Right kidney (tissue), 1 donor: ENCODE data around the gene PLPPR1.
"Not testable (repeated sequence)": the region's sequence is repeated elsewhere in the genome, so short reads cannot be mapped to it uniquely, and the experiment has no call there.

Experiments
- DNase-seq: peaks from one replicate; pipeline ENCODE4 v3.0.0-alpha.2; 2016

Gene PLPPR1

DNA sequence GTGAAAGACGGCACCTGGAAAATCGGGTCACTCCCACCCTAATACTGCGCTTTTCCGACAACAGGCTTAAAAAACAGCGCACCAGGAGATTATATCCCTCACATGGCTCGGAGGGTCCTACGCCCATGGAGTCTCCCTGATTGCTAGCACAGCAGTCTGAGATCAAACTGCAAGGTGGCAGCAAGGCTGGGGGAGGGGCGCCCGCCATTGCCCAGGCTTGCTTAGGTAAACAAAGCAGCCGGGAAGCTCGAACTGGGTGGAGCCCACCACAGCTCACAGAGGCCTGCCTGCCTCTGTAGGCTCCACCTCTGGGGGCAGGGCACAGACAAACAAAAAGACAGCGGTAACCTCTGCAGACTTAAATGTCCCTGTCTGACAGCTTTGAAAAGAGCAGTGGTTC, 262.5 kb downstream of the PLPPR1 start:
- DNase-seq = not testable (repeated sequence)

DNA sequence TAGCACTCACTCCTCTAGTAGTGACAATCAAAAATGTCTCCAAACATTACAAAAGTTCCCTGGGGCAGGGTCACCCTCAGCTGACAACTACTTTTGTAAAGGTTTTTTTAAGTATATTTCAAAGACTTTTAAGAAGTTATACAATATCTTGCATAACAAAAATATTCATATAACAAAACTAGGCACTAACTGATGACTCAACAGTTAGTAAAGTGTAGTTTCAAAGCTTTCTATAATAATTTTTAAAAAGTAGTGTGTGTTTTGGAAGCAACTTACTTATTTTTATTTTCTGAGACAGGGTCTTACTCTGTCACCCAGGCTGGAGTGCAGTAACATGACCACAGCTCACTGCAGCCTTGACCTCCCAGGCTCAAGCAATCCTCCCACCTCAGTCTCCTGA, 271.4 kb downstream of the PLPPR1 start:
- no peak for DNase-seq

DNA sequence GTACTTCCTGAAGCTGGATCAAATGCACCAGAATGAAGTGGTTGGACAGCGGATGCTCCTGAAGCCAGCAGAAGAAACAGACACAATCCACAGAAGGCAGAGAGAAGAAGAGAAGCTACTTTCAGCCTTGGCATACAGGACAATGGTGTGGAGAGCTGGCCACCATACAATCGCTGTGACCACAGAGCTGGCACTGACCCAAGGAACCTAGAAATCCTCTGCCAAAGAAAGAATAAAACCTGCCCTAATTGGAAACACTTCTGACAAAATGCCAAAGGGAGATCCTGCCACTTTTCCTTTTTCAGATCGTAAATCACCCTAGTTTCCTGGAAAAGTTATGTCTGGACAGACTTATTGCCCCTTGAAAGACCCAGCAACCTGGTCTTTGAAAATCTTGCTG, 278.5 kb downstream of the PLPPR1 start:
- no peak for DNase-seq

DNA sequence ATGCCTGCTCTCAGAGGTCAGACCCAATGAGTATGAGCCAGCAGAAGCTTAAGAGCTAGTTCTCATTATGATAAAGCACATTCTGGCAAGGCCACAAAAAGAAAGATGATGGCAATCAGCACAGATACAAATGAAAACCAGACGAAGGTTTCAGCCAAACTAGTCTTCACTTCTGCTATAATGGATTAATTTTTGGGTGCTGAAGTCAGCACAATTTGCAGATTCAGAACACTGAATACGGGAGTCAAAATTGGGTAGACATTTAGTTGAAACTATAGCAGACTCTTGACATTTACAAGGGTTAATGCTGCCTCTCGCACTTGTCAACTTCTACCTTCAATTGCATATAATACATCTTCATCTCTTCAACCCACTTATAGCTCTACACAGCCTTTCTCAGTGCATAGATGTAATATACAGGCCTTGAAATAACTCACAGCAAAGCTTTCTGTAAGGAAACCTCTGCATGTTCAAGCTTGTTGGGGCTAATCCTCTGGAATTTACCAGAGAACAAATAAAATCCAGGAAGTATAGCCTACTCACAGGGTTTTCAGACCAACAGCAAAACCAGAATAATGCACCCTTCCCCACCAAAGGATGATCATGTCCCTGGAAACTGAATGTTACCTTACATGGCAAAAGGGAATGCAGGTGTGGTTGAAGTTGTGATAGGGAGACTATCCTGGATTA, 279.1 kb downstream of the PLPPR1 start:
- DNase-seq = no peak

DNA sequence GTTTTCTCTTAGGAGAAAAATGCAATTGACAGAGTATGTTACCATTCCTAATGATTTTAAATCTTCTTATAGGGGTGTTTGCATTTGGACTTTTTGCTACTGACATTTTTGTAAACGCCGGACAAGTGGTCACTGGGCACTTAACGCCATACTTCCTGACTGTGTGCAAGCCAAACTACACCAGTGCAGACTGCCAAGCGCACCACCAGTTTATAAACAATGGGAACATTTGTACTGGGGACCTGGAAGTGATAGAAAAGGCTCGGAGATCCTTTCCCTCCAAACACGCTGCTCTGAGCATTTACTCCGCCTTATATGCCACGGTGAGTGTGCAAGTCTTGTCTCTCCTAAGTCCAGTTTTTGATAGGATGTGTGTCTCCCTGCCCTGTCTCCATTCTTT, 280.6 kb downstream of the PLPPR1 start:
- DNase-seq = no peak

DNA sequence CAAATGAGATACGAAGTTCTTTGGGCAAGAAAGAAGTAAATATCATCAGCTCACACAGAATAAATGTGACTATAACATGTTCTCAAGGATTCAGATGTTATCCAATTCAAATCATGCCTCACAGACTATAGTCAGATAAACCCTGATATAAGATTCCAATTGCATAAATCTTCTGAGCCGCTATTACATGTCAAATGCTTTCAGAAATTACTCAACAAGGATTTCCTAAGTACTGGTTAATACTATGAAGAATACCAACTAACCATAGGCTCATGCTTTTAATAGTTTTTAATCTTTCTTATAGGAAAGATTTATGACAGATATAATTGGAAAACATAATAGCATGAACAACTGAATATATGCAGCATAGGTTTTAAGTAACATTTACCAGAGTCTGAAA, 282.7 kb downstream of the PLPPR1 start:
- no peak for DNase-seq

DNA sequence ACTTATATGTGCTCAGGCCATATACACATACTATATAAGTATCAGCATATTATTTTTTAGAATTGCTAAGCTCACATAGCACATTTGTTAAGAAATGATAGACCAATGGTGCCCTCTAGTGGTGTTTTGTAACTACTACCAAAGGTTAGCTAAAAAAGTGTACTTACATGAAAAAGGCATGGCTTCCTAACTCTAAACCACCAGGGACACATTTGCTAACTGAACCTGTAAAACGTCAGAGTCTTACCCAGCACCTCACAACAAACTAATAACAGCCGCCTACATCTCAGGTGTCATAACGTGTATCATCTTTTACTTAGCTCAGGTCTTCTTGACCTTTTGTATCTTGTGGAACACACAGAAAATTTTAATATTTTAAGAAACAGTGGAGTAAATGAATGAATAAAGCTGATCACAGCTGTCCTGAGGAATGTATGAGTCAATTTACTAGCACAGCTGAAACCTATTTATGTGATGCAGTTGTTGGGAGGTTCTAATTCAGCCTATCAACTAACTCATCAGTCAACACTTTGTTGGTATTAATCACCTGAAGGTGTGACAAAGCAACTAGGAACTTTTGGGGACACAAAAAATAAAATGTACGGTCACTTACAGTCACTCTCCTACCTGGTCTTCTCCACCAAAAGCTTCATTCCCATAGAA, 283.4 kb downstream of the PLPPR1 start:
- DNase-seq = no peak

DNA sequence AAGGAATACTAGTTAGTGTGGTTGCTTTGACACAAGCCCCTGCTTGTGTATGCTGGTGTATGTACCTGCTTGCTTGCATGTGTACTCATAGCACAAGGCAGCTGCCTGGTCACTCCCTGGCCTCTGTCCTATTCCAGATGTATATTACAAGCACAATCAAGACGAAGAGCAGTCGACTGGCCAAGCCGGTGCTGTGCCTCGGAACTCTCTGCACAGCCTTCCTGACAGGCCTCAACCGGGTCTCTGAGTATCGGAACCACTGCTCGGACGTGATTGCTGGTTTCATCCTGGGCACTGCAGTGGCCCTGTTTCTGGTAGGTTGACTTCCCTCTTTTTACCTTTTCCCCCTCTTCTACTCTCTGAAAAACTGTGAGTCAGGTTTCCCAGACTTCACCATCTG, 284.1 kb downstream of the PLPPR1 start:
- DNase-seq = no peak

DNA sequence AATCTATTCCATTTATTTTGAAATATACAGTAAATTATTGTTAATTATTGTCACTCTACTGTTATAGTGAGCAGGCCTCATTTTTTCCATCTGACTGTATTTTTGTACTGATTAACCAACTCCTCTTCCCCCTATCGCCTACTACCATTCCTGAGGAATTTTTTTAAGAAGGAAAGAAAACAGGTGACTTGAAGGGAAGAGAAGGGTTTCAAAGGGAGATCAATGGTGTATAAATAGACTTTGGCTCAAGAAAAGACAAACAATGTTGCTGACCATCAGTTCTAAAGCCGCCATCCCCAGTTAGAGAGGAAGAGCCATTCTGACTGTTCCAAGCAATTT, 286.6 kb downstream of the PLPPR1 start:
- DNase-seq = no peak

DNA sequence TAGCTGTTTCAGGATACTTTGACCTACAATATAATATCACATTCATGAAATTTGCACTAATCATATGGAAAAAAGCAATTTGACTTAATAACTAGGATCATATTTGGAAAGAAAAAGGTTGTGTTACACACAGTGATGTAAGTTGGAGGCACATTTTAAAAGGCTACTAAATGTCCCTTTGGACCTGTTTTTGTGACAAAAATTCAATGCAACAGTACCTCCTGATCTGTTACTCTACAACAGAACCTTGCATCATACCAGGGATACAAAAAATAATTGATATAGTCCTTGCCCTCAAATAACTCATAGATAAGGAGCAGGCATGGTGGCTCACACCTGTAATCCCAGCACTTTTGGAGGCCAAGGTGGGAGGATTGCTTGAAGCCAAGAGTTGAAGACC, 289.2 kb downstream of the PLPPR1 start:
- DNase-seq = no peak

DNA sequence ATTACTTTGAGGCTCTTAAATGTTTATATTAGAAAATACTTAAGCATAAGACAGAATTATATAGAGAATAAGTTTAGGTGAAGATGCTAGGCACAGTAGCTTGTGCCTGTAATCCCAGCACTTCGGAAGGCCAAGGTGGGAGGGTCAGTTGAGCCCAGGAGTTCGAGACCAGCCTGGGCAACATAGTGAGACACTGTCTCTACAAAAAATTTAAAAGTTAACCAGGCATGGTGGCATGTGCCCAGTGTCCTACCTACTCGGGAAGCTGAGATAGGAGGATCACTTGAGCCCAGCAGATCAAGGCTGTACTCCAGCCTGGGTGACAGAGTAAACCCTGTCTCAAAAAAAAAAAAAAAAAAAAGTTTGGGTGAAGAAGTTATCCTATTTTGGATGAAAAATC, 294.6 kb downstream of the PLPPR1 start:
- DNase-seq = no peak

DNA sequence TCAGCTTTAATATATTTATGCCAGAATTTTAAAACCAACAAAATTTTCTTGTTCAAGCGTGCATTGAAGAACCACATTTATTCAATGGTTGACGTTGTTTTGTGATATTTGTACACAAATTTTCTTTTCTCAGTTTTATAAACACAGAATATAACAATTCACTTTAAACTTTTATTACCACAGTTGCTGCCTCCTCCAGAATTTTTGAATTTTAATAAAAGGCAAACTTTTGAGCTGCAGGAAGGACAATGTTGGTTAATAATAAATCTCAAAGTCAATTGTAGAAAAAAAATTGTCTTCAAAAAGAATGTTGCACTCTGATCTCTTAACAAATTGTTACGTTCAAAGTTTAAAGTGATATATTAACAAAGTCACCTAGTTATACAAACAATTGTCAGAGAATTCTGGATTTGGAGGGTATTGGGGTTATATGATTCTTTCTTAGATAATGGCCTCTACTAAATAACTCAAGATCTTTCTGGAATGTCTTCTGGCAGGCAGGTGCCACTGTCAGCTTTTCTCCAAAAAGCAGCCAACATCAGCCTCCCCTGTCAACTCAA, 295.8 kb downstream of the PLPPR1 start:
- no peak for DNase-seq

DNA sequence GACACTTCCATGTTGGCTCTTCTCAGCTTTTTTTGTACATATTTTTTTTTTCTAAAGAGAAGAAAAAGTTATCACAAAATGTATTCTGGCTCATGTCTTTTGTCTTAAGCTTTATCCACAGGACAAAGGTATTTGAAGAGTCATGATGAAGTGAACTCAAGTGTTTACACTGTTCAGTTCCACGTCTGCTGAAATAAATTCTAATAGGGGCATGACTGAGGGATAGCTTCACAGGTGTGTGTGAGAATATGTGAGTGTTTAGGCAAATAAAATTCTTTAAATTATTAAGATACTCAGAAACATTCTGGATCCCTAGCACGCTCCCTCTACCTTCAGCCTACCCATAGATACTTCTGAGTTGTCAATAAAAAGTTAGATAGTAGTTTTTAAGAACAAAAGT, 296.5 kb downstream of the PLPPR1 start:
- no peak for DNase-seq

DNA sequence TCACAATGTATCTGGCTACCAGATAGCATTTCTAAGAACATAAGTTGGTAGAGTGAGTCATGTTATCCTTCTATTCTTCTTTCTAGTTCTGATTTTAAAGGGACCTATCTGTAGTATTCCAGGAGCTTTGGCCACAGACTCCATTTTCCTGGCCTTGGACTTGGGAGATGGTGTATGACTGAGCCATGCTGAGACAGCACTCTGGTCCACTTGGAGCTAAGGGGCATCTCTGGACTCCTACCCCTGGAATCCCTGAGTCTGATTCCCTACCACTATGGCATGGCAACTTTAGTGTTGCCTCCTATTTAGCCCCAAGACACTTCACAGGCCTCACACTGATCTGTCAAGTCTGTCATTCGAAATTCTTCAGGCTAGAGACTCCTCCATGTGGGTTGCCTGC, 297.5 kb downstream of the PLPPR1 start:
- no peak for DNase-seq

DNA sequence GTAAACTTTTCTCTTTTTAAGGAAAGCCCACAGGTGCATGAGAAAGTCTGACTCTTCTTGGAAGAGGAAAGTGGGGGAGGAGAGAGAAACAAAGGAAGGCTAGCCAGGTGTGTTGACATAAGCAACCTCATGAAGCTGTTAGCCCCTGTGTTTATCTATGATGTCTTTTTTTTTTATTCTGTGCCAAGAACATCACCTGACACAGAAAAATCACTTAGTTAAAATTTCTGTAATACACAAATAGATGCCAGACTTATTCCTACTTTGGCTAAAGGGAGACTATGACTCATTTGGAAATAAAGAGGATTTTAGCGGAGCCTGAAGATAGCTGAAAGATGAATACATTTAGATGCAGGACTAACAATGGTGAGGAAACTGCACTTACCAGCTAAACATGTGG, 298.0 kb downstream of the PLPPR1 start:
- no peak for DNase-seq

DNA sequence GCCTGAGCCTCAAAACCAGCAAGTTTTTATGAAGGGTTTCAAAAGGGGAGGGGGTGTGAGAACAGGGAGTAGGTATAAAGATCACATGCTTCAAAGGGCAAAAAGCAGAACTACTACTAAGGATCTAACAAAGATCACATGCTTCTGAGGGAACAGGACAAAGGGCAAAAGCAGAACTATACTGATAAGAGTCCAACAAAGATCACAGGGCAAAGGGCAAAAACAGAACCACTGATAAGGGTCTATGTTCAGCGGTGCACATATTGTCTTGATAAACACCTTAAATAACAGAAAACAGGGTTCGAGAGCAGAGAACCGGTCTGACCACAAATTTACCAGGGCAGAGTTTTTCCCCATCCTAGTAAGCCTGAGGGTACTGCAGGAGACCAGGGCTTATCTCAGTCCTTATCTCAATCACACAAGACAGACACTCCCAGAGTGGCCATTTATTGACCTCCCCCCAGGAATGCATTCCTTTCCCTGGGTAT, 298.9 kb downstream of the PLPPR1 start:
- not testable (repeated sequence) for DNase-seq

DNA sequence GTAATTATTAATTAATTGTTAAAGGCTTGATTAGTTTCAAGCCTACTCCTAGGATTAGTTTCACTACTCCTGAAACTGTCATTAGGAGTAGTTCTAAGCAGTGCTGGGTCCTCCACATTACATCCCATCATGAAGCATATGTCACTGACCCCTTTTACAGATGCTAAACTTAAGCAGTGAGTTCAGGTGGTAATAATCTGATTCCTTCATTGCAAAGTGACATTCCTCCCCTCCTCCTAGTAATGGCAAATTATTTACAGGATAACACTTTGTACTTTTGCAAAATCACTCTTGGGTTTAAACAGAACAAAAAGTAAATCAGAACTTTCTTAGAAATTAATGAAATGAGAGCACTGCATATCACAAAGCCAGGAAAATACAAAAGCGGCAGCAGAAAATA, 303.8 kb downstream of the PLPPR1 start:
- DNase-seq = no peak

DNA sequence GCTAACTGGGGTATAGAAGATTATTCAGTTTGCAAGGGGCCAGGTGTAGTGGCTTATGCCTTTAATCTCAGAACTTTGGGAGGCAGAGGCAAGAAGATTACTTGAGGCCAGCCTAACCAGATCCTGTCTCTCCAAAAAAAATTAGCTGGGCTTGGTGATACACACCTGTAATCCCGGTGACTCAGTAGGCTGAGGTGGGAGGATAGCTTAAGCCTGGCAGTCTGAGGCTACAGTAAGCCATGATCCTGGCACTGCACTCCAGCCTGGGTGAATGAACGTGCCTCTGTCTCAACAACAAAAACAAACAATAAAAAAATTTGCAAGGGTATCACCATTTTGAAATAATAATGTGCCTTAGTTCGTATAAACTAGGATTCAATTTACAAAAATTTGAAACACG, 305.0 kb downstream of the PLPPR1 start:
- no peak for DNase-seq

DNA sequence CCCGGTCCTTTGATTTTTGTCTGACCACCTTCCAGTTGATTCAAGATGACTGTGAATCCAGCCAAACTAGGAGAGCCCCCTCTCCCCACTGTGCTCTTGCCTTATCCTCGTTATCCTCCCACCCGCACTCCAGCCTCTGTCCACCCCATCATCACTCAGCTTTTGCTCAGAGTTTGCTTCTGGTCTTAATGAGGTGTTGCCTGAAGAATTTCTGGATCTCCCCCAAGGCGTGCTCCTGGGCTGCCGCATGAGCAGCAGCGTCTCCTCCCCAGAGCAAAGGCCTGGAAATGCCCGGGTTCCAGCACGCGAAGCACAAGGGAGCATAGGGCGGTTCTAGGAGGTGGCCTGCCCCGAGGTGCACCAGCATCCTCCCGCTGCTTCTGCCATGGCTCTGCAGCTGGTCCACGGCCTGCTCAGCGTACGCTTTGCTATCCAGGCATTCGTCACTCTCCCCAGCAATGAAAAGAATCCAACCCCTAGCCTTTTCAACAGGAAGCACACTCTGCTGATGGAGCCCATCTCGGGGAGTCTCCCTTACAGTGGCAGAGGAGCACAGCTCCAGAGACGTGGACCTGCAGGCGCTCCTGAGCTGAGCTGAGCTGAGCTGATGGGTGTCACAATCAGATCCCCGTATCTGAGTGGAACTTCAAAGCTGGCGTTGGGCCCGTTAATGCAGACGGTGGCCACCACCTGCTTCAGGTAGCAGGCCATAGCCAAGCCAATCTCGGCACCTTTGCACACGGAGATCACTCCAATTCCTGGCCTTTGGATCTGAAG, 305.6 kb downstream of the PLPPR1 start:
- no peak for DNase-seq

DNA sequence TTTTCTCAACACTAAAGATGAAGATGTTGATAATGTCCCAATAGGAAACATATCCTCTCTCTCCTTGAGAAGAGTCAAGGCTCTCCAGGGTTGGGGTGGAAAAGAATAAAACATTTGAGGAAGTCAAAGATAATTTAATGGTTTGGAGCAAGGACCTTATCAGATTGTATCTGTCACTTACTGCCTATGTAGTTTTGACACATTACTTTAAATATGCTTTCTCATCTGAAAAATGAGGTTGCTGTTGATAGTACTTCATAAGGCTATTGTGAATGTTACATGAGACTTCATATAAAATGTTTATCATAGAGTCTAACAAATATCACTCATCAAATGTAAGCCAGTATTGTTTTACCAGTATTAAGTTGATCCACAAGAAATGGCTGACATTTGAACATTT, 307.6 kb downstream of the PLPPR1 start:
- no peak for DNase-seq

DNA sequence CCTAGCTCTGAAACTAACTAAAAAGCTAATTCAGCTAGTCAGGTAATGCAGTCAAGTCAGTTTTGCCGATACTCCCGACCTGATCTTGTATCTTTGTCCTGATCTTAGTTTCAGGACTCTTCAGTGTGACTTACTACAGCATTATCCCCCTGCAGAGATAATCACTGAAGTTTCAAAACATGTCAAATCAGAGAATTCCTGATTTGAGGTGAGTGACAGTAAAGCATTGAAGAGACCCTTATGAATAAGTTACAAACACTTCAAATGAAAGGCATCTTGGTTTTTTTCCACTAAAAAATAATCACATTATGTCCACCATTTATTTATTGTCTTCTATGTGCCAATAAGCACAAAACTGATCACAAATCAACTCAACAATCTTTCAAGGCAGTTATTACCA, 308.7 kb downstream of the PLPPR1 start:
- DNase-seq = no peak

DNA sequence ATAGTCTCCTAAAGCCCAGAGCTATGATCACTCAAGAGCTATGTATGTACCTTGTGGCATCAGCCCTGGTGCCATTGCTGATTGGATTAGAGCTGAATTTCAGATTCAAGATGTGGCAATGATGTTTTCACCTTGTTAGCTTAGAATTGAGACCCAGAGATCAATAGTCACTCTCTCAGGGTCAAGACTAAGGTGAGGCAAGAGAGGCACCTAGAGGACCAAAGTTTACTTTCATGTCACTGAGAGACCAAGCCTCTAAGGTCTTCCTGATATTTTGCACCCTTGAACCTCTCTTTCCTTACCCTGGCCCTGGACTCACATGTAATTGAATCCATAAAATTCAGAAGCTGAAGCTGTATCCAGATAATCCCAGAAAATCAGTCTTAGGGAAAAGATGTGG, 313.4 kb downstream of the PLPPR1 start:
- DNase-seq = no peak

DNA sequence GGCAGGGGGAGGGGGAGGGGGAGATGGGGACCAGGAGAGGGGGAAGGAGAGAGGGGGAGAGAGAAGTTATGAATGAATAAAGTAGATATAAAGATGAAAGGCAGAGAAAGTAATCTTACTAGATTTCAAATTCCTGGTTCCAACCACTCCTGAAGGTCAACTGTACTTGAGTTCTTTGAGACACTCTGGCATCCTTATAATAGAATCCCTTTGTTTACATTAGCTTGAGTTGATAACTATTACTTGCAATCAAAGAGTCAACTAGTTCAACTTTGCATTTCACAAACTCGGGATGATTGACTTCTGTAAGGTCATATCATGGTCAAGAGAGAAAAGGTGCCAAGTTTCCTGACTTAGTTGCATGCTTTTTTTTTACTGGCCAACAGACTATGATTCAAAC, 314.1 kb downstream of the PLPPR1 start:
- no peak for DNase-seq
